Measurements from ENCODE around the gene IPMK.

GRCh38 chr10:58265249-58265648 is 2.4 kb downstream of the IPMK start:
- TF ChIP-seq TAF1 (IDR thresholded peaks at IDR 0.05; ENCODE audit: low read depth) (no peak), YY1 (IDR thresholded peaks at IDR 0.05; ENCODE audit: low read depth) (no peak), NFIC (IDR thresholded peaks at IDR 0.05) (no peak), ZBTB7A (IDR thresholded peaks at IDR 0.05; ENCODE audit: low read depth) (no peak), EP300 (IDR thresholded peaks at IDR 0.05; ENCODE audit: borderline replicate concordance) (no peak), RAD21 (IDR thresholded peaks at IDR 0.05; ENCODE audit: low read depth) (no peak), TCF12 (IDR thresholded peaks at IDR 0.05; ENCODE audit: low read depth) (no peak), REST (IDR thresholded peaks at IDR 0.05; ENCODE audit: low read depth) (no peak), CEBPB (IDR thresholded peaks at IDR 0.05) (no peak)

All from Ishikawa (cell line).